ENCODE measurements around the gene PRKCZ. TPM values are rescaled to one million over a fixed set of nuclear protein-coding genes. Genes with fewer than 3 reads are reported as not detected.

The PRKCZ gene
- total and polyA plus RNA-seq, 2 experiments from 2014 or later = 26.2 to 36.9 TPM

DNA sequence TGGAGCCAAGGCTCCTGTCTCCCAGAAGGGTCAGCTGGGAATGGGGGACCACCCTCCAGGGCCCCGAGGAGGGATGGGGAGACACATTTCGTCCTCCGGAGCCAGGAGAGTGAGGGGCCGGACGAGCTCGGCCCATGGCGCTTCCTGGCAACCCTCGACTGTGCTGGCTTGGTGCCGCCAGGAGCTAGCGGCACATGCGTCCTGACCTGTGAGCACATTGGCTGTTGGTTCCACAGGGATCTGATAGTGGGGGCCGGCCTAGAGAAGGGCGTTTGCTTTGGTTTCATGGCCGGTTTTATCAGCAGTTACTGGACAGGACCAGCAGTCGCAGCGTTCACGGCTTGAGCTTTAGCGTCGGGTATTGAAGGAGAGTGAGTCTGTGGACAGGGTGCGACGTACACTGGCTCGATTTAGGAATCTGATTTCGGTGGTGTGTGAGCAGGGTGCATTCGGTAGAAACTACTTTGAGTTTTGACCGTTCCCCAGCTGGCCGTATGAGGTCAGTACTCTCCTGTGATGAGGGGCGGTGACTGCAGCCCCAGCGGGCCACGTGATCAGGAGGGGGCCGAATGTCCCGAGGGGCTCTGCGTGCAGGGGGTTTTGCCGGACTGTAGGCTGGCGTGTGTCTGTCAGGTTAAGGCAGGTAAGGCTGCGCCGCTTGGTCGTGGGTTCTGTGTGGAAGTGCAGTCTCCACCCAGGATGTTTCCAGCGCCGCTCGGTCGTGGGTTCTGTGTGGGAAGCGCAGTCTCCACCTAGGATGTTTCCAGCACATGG, 125.7 kb downstream of the PRKCZ start:
- peaks cover 18% of the 10 kb centered on the region for H3K27me3 Mint-ChIP-seq (ENCODE audit: insufficient read depth, low read depth, poor library complexity)

More for the DNA sequence above, 125.7 kb downstream of the PRKCZ start:
- Histone ChIP-seq H3K27ac (ENCODE audit: low read depth) (no peak overlapping the region), H3K4me2 (no peak overlapping the region), H4K20me1 (replicated peaks; ENCODE audit: insufficient read depth) (no peaks in the 10 kb centered on the region; the same call in 1 of the 2 replicates), H3K36me3 (ENCODE audit: insufficient read depth) (no peaks in the 10 kb centered on the region), H3F3A (replicated peaks; ENCODE audit: low read depth) (peaks cover 6% of the 10 kb centered on the region; the same call in 1 of the 2 replicates), H3K27me3 (ENCODE audit: insufficient read depth) (no peaks in the 10 kb centered on the region), H3K4me1 (ENCODE audit: insufficient read depth) (no peaks in the 10 kb centered on the region), H3K4me3 (no peak overlapping the region), H3K9me2 (ENCODE audit: insufficient read depth) (no peaks in the 10 kb centered on the region), H2AFZ (no peak overlapping the region), H3K79me2 (replicated peaks; ENCODE audit: insufficient read depth) (no peaks in the 10 kb centered on the region)
- DNase-seq (ENCODE audit: low spot score) (no peak), ATAC-seq (no peak)
- H3K36me3 Mint-ChIP-seq (ENCODE audit: low read depth) = peaks cover 33% of the 10 kb centered on the region
- no peaks in the 10 kb centered on the region for H3K9me3 Mint-ChIP-seq
- H3K4me3 Mint-ChIP-seq = no peak overlapping the region
- peaks cover 4% of the 10 kb centered on the region for H3K4me1 Mint-ChIP-seq
- no peak overlapping the region for H3K27ac Mint-ChIP-seq
- TF ChIP-seq, protein P1, sequence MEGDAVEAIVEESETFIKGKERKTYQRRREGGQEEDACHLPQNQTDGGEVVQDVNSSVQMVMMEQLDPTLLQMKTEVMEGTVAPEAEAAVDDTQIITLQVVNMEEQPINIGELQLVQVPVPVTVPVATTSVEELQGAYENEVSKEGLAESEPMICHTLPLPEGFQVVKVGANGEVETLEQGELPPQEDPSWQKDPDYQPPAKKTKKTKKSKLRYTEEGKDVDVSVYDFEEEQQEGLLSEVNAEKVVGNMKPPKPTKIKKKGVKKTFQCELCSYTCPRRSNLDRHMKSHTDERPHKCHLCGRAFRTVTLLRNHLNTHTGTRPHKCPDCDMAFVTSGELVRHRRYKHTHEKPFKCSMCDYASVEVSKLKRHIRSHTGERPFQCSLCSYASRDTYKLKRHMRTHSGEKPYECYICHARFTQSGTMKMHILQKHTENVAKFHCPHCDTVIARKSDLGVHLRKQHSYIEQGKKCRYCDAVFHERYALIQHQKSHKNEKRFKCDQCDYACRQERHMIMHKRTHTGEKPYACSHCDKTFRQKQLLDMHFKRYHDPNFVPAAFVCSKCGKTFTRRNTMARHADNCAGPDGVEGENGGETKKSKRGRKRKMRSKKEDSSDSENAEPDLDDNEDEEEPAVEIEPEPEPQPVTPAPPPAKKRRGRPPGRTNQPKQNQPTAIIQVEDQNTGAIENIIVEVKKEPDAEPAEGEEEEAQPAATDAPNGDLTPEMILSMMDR (conservative IDR thresholded peaks at IDR 0.05; ENCODE audit: low read depth in 2 of 2) = no peak
- TF ChIP-seq ZNF114 (CRISPR knock-in tag; IDR thresholded peaks at IDR 0.05) = no peak
- TF ChIP-seq NANOG (IDR thresholded peaks at IDR 0.05; ENCODE audit: borderline replicate concordance) = no peak
- TF ChIP-seq ZNF331 (CRISPR knock-in tag; IDR thresholded peaks at IDR 0.05; ENCODE audit: low read depth) = no peak
- TF ChIP-seq ETS1 (IDR thresholded peaks at IDR 0.05) = no peak
- no peak for TF ChIP-seq ZNF462 (CRISPR knock-in tag; IDR thresholded peaks at IDR 0.05)
- no peak for TF ChIP-seq CREB1 (CRISPR knock-in tag; IDR thresholded peaks at IDR 0.05; ENCODE audit: low read depth)
- no peak for TF ChIP-seq STAT1 (IDR thresholded peaks at IDR 0.05; ENCODE audit: unreplicated experiment)
